ENCODE results near the gene GALNT2.

GALNT2 gene

DNA sequence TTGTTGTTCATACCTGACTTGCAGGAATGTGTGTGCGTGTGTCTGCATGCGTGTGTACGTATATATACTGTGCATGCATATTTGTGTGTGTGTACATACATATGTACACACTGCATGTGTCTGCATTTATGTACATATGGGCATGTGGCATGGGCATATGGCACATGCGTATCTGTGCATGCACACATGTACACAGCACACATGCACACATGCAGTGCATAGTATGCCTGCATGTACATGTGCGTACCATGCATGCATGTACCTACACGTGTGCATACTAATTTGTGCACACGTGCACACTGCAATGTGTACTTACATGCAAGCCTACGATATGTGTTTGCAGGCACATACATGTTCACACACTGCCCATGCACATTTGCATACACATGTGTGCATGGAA is 43.9 kb downstream of the GALNT2 start:
- DNase-seq (ENCODE audit: low read depth), result no peak
- in situ Hi-C loops (cut with HindIII; ENCODE audit: low sequenced_read_pairs), result no loop called here

DNA sequence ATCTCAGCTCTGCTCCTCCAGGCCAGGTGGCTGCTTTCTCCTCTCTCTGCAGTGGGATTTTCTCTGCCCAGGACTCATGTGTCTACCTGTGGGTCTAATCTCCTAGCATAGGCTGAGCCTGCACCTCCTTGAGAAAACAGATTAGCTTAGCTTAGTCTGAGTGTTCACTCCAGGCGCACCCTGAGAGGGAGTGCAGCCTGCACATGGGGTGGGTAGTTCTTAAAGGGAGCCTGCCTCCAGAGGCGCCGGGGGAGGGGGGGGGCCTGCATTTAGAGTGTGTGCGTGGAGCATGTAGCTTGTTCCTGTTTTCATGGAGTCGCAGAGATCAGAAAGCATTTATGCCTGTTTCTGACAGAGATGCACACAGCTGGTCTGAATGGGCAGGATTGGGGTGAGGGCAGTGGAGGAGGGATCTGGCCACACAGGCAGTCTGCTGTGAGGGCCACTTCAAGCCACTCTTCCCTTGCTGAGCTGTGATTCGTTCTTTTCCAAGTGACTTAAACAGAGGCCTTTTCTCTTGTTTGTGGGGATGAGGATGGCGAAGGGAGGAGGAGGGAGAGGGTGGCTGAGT is 45.2 kb downstream of the GALNT2 start:
- in situ Hi-C loops (cut with HindIII; ENCODE audit: low sequenced_read_pairs), result no loop called here
- no peak overlapping the region for H3K4me3 ChIP-seq (ENCODE audit: low read depth, low read length)
- no peak for DNase-seq (ENCODE audit: low read depth)
- TF ChIP-seq, protein P1, sequence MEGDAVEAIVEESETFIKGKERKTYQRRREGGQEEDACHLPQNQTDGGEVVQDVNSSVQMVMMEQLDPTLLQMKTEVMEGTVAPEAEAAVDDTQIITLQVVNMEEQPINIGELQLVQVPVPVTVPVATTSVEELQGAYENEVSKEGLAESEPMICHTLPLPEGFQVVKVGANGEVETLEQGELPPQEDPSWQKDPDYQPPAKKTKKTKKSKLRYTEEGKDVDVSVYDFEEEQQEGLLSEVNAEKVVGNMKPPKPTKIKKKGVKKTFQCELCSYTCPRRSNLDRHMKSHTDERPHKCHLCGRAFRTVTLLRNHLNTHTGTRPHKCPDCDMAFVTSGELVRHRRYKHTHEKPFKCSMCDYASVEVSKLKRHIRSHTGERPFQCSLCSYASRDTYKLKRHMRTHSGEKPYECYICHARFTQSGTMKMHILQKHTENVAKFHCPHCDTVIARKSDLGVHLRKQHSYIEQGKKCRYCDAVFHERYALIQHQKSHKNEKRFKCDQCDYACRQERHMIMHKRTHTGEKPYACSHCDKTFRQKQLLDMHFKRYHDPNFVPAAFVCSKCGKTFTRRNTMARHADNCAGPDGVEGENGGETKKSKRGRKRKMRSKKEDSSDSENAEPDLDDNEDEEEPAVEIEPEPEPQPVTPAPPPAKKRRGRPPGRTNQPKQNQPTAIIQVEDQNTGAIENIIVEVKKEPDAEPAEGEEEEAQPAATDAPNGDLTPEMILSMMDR (IDR thresholded peaks at IDR 0.05; ENCODE audit: low read depth, low read length, missing control alignments), result no peak

More for the DNA sequence above, 43.9 kb downstream of the GALNT2 start:
- TF ChIP-seq, protein P1 (IDR thresholded peaks at IDR 0.05; ENCODE audit: low read depth, low read length, missing control alignments), result no peak
- H3K4me3 ChIP-seq (ENCODE audit: low read depth, low read length), result no peak overlapping the region

DNA sequence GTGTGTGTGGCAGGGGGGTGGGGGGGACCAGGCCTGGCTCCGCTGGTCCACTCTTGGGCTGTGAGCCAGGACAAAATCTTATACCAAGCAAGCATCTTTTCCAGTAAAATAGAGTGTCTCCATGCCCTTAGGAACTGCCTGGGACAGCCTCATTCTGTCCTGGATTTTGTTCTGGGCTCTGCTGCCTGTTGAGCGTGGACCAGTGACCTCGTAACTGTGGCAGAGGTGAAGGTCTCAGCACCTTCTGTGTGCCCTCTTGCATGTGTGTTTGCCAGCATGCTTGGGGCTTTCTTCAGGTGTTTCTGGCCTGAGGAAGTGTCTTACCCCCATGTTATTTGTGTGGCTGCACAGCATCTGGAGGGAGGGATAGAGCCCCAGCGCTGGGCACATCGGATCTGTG is 45.7 kb downstream of the GALNT2 start:
- TF ChIP-seq, protein P1 (IDR thresholded peaks at IDR 0.05; ENCODE audit: low read depth, low read length, missing control alignments), result no peak
- in situ Hi-C loops (cut with HindIII; ENCODE audit: low sequenced_read_pairs), result no loop called here

DNA sequence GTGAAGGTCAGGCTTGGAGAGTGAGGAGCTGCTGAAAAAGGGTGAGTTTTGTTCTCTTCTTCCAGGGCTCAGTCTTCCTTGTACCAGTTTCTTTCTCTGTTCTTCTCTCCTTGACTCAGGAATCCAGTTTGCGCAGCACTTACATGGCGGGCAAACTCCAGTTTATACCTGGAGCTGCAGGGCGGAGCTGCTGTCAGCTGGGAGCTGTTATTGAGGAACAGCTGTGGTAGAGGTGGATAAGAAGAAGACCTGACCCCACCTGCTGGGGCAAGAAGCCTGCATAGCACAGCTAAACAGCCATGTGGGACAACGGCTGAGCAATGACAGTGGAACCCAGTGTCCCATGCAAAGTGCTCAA is 46.2 kb downstream of the GALNT2 start:
- no peak for DNase-seq (ENCODE audit: low read depth)
- no peak overlapping the region for H3K4me3 ChIP-seq (ENCODE audit: low read depth, low read length)
- in situ Hi-C loops (cut with HindIII; ENCODE audit: low sequenced_read_pairs), result no loop called here
- TF ChIP-seq, protein P1 (IDR thresholded peaks at IDR 0.05; ENCODE audit: low read depth, low read length, missing control alignments), result no peak

More for the DNA sequence above, 45.7 kb downstream of the GALNT2 start:
- H3K4me3 ChIP-seq (ENCODE audit: low read depth, low read length), result no peak overlapping the region
- DNase-seq (ENCODE audit: low read depth), result no peak

DNA sequence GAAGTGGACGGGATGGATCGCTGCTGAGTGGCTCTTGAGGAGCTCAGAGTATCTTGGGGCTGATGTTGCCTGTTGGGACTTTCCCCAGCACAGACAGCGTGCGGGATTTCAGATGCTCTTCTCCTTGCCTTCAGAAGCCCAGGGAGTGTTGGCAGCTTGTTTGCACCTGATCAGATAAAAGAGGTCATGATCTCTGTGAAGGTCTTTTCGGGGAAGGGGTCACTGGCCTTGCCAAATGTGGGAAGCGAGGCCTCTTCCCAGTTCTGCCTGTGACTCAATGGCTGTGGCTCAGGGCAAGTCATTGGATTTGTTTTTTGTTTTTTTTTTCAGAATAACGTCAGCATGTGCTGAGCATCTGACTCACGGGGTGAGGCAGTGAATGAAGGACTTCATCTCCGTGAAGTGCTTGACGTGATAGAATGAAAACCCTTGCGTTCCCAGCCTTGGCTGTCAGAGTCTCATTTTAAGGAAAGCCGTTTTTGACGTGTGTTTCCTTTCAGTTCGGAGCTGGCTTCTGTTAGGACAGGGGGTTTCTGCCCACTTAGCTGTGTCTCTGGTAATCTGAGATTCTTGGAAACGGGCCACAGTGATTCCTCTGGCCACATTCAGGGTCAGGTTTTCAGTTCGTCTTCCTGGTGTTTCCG is 46.7 kb downstream of the GALNT2 start:
- TF ChIP-seq, protein P1 (IDR thresholded peaks at IDR 0.05; ENCODE audit: low read depth, low read length, missing control alignments), result no peak
- in situ Hi-C loops (cut with HindIII; ENCODE audit: low sequenced_read_pairs), result no loop called here
- no peak for DNase-seq (ENCODE audit: low read depth)
- no peak overlapping the region for H3K4me3 ChIP-seq (ENCODE audit: low read depth, low read length)

DNA sequence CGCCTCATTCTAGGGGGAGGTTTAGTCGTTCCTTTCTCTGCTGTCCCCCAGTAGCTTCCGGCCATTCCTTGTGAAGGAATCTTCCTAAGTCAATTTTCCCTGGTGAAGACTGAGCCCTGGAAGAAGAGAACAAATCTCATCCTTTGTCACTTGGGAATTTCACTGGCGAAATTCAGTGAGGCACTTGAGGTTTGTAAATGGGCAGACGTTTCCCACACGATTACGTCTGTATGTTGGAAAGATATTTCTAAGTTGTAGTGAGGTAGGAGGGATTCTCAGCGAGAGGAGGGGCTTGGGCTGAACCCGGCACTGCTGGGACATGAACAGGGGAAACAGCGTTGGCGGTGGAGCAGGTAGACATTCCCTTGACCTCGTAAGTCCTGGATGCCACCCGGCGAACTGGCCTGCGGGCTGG is 47.2 kb downstream of the GALNT2 start:
- TF ChIP-seq, protein P1 (IDR thresholded peaks at IDR 0.05; ENCODE audit: low read depth, low read length, missing control alignments), result no peak
- in situ Hi-C loops (cut with HindIII; ENCODE audit: low sequenced_read_pairs), result no loop called here
- DNase-seq (ENCODE audit: low read depth), result no peak
- H3K4me3 ChIP-seq (ENCODE audit: low read depth, low read length), result no peak overlapping the region
